Psoas muscle (tissue), 8 donors: ENCODE data around the gene DAB1. TPM values are rescaled to one million over a fixed set of nuclear protein-coding genes. Genes with fewer than 3 reads are reported as not detected.

ENCODE experiments used
- ATAC-seq, 4 donors: fragments of 200-7000 bp; cut with Tn5 transposase; one replicate each; pipeline ENCODE4 v1.9.1; 2020; ENCODE audit warnings: moderate library complexity in 3 of 4, mild to moderate bottlenecking in 2 of 4
- DNase-seq, 2 donors: peaks; one replicate each; pipeline ENCODE4 v3.0.0-alpha.2; 2020
- H3K27ac ChIP-seq: fragments of 200-600 bp; one replicate; pipeline ENCODE4 v1.8.0; 2022
- H3K27me3 ChIP-seq, 3 donors: fragments of 200-600 bp in 1 of 3; one replicate each; pipeline versions ENCODE4 v1.6.1 to v1.8.0; 2013 to 2022; ENCODE audit warnings: low read length in 2 of 3, mild to moderate bottlenecking in 2 of 3, moderate library complexity in 1 of 3; ENCODE audit not compliant: insufficient read depth in 3 of 3
- H3K36me3 ChIP-seq, 2 donors: fragments of 200-600 bp in 1 of 2; one replicate each; pipeline versions ENCODE4 v1.6.1 to v1.8.0; 2013 to 2022; ENCODE audit warnings: low read depth in 1 of 2, mild to moderate bottlenecking in 1 of 2, moderate library complexity in 1 of 2; ENCODE audit not compliant: insufficient read depth in 1 of 2
- H3K4me1 ChIP-seq: fragments of 200-600 bp; one replicate; pipeline ENCODE4 v1.8.0; 2022
- H3K4me3 ChIP-seq: fragments of 200-600 bp; one replicate; pipeline ENCODE4 v1.8.0; 2022; ENCODE audit warnings: mild to moderate bottlenecking
- H3K9me3 ChIP-seq: fragments of 200-600 bp; one replicate; pipeline ENCODE4 v1.8.0; 2022
- CTCF ChIP-seq: fragments of 200-600 bp; IDR thresholded peaks from one replicate; pipeline ENCODE4 v1.8.0; 2022; ENCODE audit warnings: antibody characterized with exemption
- WGBS, 3 donors: extraction: QIAGEN DNeasy Blood & Tissue Kit; methylation state at CpG; one replicate each; pipeline versions ENCODE4 v1.1.6 to v1.1.7; 2013; 5-methylcytosine and 5-hydroxymethylcytosine counted together
- intact Hi-C, 2 donors: fragments of 100-400 bp; cut with DNase I; formaldehyde crosslinking; loops; one replicate each; pipeline versions ENCODE4 v1.11.0 to v1.14.2; 2022
- polyA plus RNA-seq, 3 donors: library from polyadenylated mRNA; stranded (reverse); fragments of 200-250 nt; gene quantifications; one replicate each; pipeline ENCODE4 v1.2.3, GENCODE V29; 2013
- total RNA-seq, 4 donors: library from RNA; stranded (reverse); fragmentation: NEBNext Ultra II Directional in 2 of 4; extraction: Animal tissue kit (Norgen Biotek cat#: 25700) in 2 of 4; gene quantifications; one replicate each; pipeline versions ENCODE4 v1.2.1 to v1.2.4, GENCODE V29; 2021 to 2023
- donor health status: healthy with polysubstance abuse.
- donor health status: DM: no; HTN: no; CAD: no; lungs with moderate emphysema.
- donor health status: Bipolar disorder and iron deficiency.
- donor health status: healthy.
- donor health status: DM: yes; HTN: yes; CAD: no.
- donor health status: DM: no; HTN: no; CAD: no.
- donor health status: DM: no; HTN: no; CAD: no.
- donor health status: DM: yes; HTN: yes; CAD: no.

DAB1 gene
- total and polyA plus RNA-seq, 7 donors: 0.04 to 0.28 (median 0.09) TPM; not detected in 1

- ATAC-seq (no peak), DNase-seq (no peak)
- Histone ChIP-seq H3K9me3 (no peaks in the 10 kb centered on the region), H3K4me3 (no peak overlapping the region), H3K27me3 (peaks cover 0 to 6% (median 0%) of the 10 kb centered on the region in 3 donors), H3K27ac (no peak overlapping the region), H3K36me3 (no peaks in the 10 kb centered on the region), H3K4me1 (no peaks in the 10 kb centered on the region)
- intact Hi-C loops: no loop called here
- WGBS, 3 donors: 79 to 86% (median 85%) methylated on average over 3 of the region's 3 CpGs
- TF ChIP-seq CTCF: no peak
These were observed 130.6 kb downstream of the DAB1 start for GRCh38 chr1:57293214-57293613.

GRCh38 chr1:57289781-57290180 is 134.1 kb downstream of the DAB1 start:
- H3K4me3 ChIP-seq: no peak overlapping the region
- no peaks in the 10 kb centered on the region for H3K4me1 ChIP-seq
- no peaks in the 10 kb centered on the region for H3K9me3 ChIP-seq
- peaks cover 0 to 9% (median 0%) of the 10 kb centered on the region in 3 donors for H3K27me3 ChIP-seq
- H3K36me3 ChIP-seq: no peaks in the 10 kb centered on the region
- TF ChIP-seq CTCF: no peak
- ATAC-seq: no peak
- intact Hi-C loops: no loop called here
- 68 to 71% (median 69%) methylated on average over 2 of the region's 2 CpGs for WGBS, 3 donors
- no peak for DNase-seq
- H3K27ac ChIP-seq: no peak overlapping the region

- H3K4me3 ChIP-seq: no peak overlapping the region
- TF ChIP-seq CTCF: no peak
- intact Hi-C loops: no loop called here
- no peaks in the 10 kb centered on the region for H3K9me3 ChIP-seq
- H3K27me3 ChIP-seq: peaks cover 0 to 6% (median 0%) of the 10 kb centered on the region in 3 donors
- no peaks in the 10 kb centered on the region for H3K36me3 ChIP-seq
- no peak for DNase-seq
- ATAC-seq: no peak
- H3K4me1 ChIP-seq: no peaks in the 10 kb centered on the region
- H3K27ac ChIP-seq: no peak overlapping the region
- 62 to 74% (median 67%) methylated on average over 2 of the region's 2 CpGs for WGBS, 3 donors
These were observed 137.9 kb downstream of the DAB1 start for GRCh38 chr1:57285992-57286391.

GRCh38 chr1:57282411-57282810 is 141.4 kb downstream of the DAB1 start:
- H3K36me3 ChIP-seq: no peaks in the 10 kb centered on the region
- TF ChIP-seq CTCF: no peak

GRCh38 chr1:57281324-57281723 is 142.5 kb downstream of the DAB1 start:
- Histone ChIP-seq H3K4me1 (no peaks in the 10 kb centered on the region), H3K4me3 (no peak overlapping the region), H3K27ac (no peak overlapping the region), H3K36me3 (no peaks in the 10 kb centered on the region), H3K9me3 (no peaks in the 10 kb centered on the region), H3K27me3 (peaks cover 0 to 3% (median 0%) of the 10 kb centered on the region in 3 donors)
- no peak for TF ChIP-seq CTCF
- no peak for ATAC-seq
- intact Hi-C loops: no loop called here
- DNase-seq: no peak
- WGBS, 3 donors: 82 to 84% (median 82%) methylated on average over 5 of the region's 5 CpGs

More at GRCh38 chr1:57282411-57282810, 141.4 kb downstream of the DAB1 start:
- Histone ChIP-seq H3K4me3 (no peak overlapping the region), H3K9me3 (no peaks in the 10 kb centered on the region), H3K27ac (no peak overlapping the region), H3K4me1 (no peaks in the 10 kb centered on the region), H3K27me3 (peaks cover 0 to 3% (median 0%) of the 10 kb centered on the region in 3 donors)
- intact Hi-C loops: no loop called here
- DNase-seq: no peak
- WGBS, 3 donors: 51 to 57% (median 57%) methylated on average over 2 of the region's 2 CpGs
- no peak for ATAC-seq
